K562 (cell line): ENCODE data around the gene ABCF2. TPM values are rescaled to one million over a fixed set of nuclear protein-coding genes. Genes with fewer than 3 reads are reported as not detected.

Source experiments
- ARID4B ChIP-seq: sonication (generic); formaldehyde crosslinking; IDR thresholded peaks from 2 replicates; pipeline ENCODE4 v1.8.0; 2022; ENCODE audit warnings: mild to moderate bottlenecking, missing genetic modification reagents
- ESRRB ChIP-seq: fragments of 250-450 bp; sonication (Bioruptor Pico); IDR thresholded peaks from 2 replicates; pipeline ENCODE4 v1.5.0; 2020; ENCODE audit warnings: mild to moderate bottlenecking, moderate library complexity, borderline replicate concordance
- NR0B1 ChIP-seq: fragments of 450-650 bp; IDR thresholded peaks from one replicate; pipeline ENCODE4 v1.6.1; 2018; ENCODE audit warnings: mild to moderate bottlenecking, moderate library complexity; ENCODE audit not compliant: partially characterized antibody
- REST ChIP-seq, 2 experiments: fragments of 450-650 bp; formaldehyde crosslinking in 1 of 2; IDR thresholded peaks; 2 replicates each; pipeline versions ENCODE4 v1.4.0 to v1.6.1; 2014 to 2020; ENCODE audit warnings: mild to moderate bottlenecking in 2 of 2, borderline replicate concordance in 1 of 2, low read depth in 1 of 2
- SMAD4 ChIP-seq: fragments of 250-450 bp; sonication (Bioruptor Pico); conservative IDR thresholded peaks from 2 replicates; pipeline ENCODE4 v1.8.0; 2021; ENCODE audit warnings: inconsistent platforms, mild to moderate bottlenecking, moderate library complexity
- TBP ChIP-seq: optimal IDR thresholded peaks from 2 replicates; pipeline ENCODE3; 2011; ENCODE audit warnings: low read depth, low read length, improper control_type of control experiment
- ZNF695 ChIP-seq: fragments of 450-650 bp; formaldehyde crosslinking; IDR thresholded peaks from 2 replicates; pipeline ENCODE4 v1.4.0; 2020; ENCODE audit warnings: mild to moderate bottlenecking, moderate library complexity
- ZNF764 ChIP-seq: fragments of 250-450 bp; sonication (Bioruptor Pico); IDR thresholded peaks from 2 replicates; pipeline ENCODE4 v1.4.0; 2020; ENCODE audit warnings: low read depth, mild to moderate bottlenecking, moderate library complexity
- polyA plus RNA-seq, 8 experiments: library from polyadenylated mRNA; depleted of rRNA in 4 of 8; stranded (reverse) in 5 of 8; unstranded in 3 of 8; fragments of >200 nt; fragmentation: Nextera tagmentation in 2 of 8; fragmentation: Illumina TruSeq in 1 of 8; extraction: Ambion mirVana in 2 of 8; extraction: Trizol in 1 of 8; gene quantifications; 2 replicates each; pipeline versions ENCODE4 v1.2.1 to v1.2.3, GENCODE V29; 2011 to 2014; ENCODE audit warnings: inconsistent platforms in 1 of 8, missing spikeins in 1 of 8
- total RNA-seq, 7 experiments: library from RNA; depleted of rRNA in 6 of 7; stranded (reverse); fragments of >200 nt in 6 of 7; fragmentation: Illumina TruSeq in 2 of 7; extraction: Trizol in 2 of 7; gene quantifications; 2 replicates each; pipeline versions ENCODE4 v1.2.1 to v1.2.3, GENCODE V29; 2011 to 2021; ENCODE audit warnings: low replicate concordance in 1 of 7

ABCF2 gene
- total and polyA plus RNA-seq, 9 of the 15 experiments (the other 6 are each of a cell fraction or from before 2014, with no cell fraction given) = 62.1 to 224 (median 113) TPM

GRCh38 chr7:151168003-151168786 is 58.8 kb downstream of the ABCF2 start (continued):
- TF ChIP-seq ARID4B (CRISPR knock-in tag) (no peak), ZNF764 (CRISPR knock-in tag) (no peak), REST (IDR thresholded peaks at IDR 0.05; ENCODE audit: borderline replicate concordance) (peak; percentile 40; the same call in 1 of the 2 replicates), REST (CRISPR knock-in tag; IDR thresholded peaks at IDR 0.05; ENCODE audit: low read depth) (0 out of 2 replicates have a peak, but pooled peaks have one; percentile 31), ESRRB (CRISPR knock-in tag) (no peak), ZNF695 (CRISPR knock-in tag) (no peak), SMAD4 (CRISPR knock-in tag) (no peak; the same call in none of the 2 replicates), TBP (no peak), NR0B1 (no peak)
